ENCODE measurements around the gene RASSF4.

The RASSF4 gene

DNA sequence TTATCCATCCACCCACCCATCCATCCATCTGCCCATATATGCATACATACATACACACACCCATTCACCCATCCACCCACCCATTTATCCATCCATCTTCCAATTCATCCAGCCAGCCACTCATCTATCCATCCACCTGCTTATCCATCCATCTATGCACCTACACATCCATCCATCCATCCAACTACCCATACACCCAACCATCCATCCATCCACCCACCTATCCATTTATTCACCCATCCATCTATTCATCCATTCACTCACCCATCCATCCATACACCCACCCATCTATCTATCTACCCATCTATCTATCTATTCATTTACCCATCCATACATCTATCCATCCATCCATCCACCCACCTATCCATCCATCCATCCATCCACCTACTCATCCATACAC lies 31.1 kb upstream of the RASSF4 start:
- DNase-seq = no peak

DNA sequence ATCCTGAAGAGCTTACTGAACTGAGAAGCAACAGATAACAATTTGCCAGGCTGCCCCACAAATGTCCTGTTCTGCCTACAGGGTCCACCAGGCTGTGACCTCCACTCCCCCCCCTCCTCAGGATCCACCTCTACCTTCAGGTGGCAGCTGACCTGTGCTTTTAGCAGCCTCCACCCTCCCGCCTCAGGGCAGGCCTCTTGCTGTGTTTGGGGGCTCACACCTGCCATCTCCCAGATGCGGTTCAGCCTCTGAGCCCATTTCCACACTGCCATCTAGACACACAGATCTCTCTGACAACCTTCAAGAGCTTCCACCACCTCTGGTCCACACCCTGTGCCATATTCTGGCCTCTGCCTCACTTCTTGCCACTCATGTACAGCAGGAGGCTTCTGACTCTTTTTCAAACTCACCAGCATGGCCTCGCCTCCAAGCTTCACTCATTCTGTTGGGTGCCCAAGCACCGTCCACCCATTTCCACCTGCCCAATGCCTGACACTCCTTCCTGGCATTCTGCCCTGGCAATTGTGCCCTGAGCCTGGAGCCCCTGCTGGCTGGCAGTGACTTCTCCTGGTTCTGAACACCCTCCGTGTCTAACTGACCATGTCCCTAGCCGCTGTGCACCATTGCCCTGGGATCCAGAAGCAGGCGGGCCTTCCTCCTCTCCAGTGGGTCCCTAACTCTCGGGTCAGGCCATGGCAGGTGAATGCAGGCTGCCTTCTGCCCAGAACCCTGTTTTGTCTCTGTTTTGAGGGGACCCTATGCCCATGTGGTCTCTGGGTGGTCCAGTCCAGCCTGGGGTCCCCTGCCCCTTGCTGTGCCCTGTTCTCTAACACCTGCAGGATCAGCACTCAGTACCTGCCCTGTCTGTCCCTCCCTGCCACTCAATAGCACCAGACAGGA lies 30.0 kb upstream of the RASSF4 start:
- DNase-seq = no peak

DNA sequence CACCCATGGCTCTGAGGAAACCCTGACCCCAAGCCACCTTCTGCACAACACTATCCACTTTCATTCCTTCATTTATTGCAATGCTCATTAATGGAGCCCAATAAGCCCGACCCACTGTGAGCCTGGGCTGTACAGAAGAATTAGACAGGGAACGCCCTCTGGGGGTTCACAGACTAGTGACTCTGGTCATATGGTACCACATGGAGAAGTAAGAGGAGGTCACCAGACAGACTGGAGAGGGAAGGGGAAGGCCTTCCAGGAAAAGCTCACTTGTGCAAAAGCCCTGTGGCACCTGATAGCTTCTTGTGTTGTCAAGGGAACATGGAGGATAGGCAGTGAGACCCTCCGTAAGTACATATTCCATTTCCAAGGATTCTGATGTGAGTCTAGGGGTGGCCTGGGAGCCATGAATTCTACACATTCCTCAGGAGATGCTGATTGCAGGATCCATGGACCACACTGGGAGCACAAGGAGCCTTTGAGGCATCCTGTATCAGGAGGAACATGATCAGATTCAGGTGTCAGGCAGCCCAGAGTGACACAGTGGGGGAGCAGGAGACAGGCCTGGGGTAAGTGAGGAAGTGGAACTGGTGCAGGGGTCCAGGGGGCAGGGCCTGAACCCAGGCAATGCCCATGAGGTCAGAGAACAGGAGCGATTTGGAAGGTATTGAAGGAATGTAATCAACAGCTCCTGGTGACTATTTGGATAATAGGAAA lies 28.5 kb upstream of the RASSF4 start:
- no peak for DNase-seq

DNA sequence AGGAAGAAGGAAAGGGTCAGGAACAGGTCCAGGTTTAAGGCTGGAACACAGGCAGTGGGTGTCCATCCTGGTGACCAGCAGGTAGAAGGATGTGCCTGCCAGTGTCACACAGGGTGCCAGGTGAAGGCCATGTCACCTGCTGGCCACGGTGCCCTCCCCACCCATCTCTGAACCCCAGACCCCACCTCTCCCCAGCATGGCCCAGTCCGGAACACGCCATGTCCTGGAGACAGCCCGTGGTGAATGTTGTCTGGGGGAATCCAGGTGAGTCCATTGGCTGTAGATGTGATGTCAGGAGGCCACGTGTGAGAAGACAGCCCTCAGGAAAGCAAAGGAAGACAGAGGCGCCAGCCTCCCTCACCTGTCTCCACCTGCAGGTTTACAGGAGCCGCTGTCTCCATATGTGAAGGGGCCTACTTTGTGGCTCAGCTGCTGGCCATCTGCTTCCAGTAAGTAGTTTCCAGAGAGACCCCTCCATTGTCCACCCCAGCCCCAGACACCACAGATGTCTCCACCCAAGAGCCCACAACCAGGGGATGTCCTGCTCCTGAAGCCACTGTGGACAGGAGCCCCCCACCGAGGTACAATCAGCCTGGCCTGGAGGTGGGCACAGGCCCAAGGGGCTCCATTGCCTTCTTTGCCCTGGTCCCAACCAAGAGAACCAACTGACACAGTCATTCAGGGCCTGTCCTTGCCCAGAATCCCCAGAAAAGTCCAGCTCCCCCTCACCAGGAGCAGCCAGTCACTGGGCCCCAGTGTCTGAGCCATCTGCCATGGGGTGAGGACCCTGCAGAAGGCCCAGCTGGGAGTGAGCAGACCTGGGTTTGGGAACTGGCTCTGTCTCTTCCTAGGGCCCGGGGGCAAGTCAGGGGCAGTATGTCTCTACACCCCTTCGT lies 27.7 kb upstream of the RASSF4 start:
- DNase-seq = no peak

DNA sequence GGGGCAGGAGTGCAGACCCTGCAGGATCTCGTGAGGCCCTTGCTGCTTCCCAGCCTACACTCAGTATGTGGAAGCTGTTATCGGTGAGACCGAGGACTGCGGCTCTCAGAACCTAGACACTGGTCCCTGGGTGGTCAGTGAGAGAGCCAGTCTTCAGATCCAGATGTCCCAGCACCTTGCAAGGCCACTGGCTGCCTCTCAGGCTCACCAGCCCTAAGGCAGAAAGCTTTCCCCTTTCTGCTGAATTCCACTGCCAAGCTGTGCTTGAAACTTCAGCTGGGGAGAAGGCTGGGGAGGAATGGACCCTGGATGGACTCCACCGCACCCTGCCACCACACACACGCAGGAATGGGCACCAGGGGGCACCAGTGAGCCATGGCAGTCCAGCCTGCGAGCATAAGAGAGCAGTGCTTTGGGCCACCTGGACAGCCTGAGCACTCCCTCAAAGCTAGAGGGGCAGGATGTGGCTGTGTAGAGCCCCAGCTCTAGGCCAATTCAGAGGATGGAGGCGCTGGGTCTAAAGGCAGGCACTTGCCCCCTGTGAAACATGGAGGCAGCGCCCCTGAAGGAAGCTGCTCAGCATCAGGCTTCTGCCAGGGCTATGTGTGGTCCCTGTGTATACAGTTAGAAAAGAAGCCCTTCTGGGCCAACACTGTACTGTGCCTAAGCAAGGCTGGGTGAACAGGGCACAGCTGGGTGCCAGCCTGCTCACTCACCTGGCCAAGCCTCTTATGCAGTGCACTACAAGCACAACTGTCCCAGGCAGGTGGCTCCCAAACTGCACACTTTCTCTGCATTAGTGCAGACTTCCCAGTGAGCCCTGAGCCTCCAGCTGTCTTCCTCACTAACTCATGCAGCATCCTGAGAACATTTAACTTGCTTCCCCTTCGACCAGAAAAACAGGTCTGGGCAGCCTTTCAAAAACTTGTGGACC lies 26.8 kb upstream of the RASSF4 start:
- DNase-seq = peak; percentile 8 to 29

DNA sequence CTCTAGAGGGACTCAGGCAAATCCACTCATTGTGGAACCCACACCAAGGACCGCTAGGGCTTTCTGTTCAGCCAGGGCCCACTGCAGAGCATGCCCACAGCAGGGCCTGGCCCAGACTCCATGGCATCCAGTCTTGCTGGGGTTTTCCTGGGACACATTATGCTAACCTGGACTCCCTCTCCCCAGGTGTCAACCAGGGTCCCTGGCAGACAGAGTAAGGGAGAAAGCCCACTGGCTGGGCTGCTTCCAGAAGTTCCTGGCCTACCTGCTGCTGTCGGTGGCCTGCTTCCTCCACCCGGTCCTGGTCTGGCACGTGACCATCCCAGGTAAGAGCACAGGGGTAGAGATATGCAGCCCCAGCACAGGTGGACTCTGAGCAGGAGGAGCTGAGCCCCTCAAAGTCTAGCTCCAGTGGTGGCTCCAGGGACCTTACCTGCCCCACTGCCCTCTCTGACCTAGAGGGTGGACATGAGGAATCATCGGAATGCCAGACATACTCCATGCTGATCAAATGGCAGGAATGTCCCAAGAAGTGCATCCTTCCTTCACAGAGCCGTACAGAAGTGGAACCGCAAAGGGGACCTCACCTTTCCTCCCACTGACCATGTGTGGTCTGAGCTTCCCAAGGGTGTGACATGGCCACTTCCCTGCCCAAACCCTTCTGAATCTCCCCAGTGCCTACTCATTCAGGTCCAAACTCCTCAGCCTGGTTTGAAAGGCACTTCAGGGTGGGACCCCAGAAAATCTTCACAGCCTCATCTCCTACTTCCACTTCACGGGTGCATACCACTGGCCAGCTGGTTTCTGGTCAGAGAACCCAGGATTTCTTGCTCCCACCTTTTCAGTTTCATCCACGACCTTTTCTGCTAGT lies 25.9 kb upstream of the RASSF4 start:
- DNase-seq = no peak

DNA sequence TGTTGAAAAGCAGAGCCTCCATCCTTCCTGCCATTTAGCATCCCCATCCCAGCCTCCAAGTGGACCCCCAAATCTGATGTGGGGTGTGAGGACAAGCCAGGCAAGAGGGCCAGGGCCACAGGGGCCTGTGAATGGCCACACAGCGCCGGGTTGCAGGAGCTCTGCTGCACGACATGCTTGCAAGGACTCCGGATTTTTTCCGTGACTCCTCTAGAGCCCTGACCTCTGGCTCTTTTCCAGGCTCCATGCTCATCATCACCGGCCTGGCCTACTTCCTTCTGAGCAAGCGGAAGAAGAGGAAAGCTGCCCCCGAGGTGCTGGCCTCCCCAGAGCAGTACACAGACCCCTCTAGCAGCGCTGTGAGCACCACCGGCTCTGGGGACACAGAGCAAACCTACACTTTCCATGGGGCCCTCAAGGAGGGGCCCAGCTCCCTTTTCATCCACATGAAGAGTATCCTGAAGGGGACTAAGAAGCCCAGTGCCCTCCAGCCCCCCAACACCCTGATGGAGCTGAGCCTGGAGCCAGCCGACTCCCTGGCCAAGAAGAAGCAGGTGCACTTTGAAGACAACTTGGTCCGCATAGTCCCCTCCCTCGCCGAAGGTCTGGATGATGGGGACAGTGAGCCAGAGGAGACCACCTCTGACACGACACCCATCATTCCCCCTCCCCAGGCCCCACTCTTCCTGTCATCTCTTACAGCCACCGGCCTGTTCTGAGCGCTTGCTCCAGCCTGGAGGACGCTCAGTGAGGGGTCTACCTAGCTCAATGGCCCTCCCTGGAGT lies 25.0 kb upstream of the RASSF4 start:
- no peak for DNase-seq

DNA sequence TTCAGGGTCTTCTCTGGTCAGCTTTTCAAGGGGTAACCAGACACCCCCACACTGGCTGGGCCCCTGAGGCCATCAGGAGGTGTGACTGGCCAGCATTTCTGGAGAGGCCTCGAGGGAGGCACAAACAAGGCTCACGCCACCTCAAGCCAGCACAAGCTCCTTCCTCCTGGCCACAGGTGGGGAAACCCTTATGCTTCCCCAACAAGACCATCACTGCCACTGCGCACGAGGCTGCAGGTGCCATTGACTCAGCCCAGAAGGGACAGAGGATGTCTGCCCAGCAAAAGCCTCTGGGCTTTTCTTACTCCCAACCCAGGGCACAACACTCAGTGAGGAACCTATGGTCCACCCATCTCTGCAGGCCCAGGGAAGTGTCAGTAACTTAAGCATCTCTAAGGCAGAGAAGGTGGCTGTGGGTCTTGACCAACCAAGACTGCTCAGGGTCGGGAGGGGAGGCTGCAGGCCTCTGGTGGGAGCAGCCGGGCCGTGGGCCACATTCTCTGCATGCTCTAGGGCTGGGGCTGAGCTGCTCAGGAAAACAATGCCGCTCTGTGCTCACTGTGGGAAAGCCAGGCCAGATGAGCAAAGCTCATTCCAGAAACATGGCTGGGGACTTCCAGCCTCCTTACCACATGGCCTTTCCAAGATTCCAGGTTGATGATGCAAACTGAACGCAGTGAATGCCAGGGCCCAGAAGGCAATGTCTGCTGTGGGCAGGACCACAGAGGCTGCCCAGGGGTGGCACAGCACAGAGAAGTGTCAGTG lies 24.2 kb upstream of the RASSF4 start:
- DNase-seq = no peak

DNA sequence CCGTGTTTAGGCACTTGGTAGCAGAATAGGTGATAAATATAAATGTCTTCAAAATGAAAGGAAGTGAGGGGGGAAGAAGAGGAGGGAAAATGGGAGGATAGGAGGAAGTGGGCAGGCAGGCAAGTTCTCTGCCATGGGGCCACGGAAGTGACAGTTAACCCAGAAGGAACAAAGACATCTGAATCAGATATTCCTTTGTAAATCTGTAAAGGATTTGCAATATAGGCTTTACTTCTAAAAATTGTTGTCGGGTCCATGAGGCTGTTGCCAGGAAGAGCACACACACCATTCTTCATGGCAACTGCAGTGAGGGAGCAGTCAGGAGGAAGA lies 23.7 kb upstream of the RASSF4 start:
- DNase-seq = no peak

DNA sequence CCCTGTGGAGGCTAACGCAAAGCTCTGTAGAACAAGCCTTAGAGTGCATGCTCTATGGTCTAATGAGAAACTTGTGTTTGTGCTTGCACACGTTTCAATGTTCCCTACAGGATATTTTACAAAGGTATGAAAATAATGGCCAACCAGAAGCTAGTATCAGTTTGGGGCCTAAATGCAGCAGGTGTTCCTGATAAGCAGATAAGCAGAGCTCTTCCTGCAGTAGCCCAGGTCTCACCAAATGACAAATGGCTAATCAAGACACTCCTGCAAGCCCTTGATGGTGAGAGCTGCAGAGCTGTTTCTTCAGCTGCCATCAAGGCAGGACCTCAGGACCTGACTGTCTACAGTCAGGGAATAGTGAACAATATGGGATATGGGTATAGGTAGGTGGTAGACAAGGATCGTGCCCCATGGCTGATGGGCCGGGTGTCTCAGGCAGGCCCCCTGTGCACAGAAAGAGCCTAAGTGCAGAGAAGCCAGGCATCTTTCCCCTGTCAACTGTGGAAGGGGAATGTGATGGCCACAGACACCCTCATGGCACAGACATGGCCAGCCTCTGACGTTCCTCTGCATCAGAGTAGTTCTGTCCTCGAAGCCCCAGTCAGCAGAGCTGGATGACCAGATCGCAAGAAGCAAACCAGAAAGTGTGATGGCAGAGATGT lies 23.2 kb upstream of the RASSF4 start:
- DNase-seq = no peak

DNA sequence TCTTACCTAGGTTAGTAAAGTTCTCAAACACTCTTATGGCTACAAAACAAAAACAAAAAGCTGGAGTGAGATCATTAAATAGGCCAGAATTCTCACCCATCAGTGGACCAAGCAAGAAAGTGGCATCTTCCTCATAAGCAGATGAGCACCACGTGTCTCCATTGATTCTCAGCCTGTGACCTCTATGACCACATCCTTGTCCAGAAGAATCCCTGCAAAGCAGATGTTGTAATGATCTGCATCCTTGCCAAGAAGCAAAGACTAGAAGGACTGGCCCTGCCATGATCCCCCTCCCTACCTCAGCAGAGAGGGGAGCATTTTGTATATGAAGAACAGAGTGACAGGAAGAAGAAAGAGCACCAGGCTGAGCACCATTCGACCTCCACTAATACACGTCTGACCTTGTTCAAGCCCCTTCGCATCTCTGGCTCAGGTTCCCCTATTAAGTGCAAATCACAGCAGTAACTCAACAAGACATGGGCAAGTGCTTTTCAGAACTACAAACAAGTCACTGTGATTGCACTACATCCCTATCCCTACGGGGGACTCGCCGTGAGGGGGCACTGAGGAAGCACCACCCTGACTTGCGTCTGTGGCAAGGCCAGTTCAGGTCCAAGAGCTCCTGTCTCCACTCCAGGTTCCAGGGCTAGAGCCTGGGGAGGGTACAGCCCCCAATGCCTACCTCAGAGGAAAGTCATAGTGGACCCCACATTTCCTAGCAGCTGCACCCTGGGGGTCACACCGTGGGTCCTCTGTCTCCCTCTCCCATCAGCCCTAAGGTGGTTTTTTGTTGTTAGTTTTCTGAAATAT lies 22.2 kb upstream of the RASSF4 start:
- DNase-seq = no peak

DNA sequence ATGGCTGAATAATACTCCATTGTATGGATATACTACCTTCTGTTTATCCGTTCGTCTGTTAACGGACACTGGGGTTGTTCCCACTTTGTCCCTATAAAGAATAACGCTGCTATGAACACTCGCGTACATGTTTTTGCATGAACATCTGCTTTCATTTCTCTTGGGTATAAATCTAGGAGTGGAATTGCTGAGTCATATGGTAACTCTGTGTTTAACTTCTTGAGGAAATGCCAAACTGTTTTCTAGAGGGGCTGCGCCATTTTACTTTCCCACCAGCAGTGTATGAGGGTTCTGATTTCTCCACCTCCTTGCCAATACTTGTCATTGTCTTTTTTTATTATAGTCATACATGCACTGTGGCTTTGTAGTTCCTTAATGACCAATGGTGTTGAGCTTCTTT lies 20.6 kb upstream of the RASSF4 start:
- DNase-seq = no peak

DNA sequence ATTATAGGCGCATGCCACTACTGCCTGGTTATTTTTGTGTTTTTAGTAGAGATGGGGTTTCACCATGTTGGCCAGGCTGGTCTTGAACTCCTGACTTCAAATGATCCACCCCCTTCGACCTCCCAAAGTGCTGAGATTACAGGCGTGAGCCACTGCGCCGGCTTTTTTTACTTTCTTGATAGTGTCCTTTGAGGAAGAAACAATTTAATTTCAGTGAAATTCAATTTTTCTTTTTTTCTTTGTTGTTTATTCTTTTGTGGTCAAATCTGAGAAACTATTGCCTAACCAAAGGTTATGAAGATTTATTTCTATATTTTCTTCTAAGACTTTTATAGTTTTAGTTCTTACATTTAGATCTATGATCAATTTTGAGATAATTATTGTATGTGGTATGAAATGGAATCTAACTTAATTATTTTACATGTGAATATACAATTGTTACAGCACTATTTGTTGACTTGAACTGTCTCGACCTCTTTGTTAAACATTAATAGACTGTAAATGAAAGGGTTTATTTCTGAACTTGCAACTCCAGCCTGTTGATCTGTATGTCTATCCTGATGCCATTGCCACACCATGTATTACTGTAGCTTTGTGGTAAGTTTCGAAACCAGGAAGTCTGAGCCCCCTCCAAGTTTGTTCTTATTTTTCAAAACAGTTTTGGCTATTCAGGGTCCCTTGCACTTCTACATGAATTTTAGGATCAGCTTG lies 19.8 kb upstream of the RASSF4 start:
- DNase-seq = no peak

DNA sequence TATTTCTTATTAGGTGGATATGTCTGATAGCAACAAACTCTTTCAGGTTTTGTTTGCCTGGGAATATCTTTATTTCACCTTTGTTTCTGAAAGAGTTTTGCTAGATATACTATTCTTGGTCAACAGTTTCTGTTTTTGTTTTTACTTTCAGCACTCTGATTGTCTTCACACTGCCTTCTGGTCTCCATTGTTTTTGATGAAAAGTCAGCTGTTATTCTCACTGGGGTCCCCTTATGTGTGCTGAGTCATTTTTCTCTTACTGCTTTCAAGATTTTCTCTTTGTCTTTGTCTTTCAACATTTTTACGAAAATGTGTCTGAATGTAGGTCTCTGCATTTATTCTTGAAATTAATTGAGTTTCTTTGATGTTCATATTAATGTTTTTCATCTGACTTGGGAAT lies 15.2 kb upstream of the RASSF4 start:
- DNase-seq = no peak

DNA sequence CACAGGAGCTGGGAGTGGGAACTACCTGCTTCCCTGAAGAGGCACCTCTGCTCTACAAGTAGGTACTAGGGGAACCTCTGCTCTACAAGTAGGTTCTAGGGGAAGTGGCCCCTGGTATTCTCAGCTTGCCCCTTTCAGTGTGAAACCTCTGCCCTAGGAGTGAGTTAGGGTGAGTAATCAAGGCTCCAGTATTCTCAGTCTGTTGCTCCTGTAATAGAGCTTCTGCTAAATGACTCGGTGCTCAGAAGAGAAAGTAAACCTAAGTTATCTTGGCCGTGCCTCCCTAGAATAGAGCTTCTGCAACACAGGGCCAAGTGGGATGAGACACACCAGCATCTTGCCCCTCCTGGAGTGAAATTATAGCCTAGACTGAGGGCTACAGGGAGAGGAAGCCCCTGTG lies 13.4 kb upstream of the RASSF4 start:
- no peak for DNase-seq

DNA sequence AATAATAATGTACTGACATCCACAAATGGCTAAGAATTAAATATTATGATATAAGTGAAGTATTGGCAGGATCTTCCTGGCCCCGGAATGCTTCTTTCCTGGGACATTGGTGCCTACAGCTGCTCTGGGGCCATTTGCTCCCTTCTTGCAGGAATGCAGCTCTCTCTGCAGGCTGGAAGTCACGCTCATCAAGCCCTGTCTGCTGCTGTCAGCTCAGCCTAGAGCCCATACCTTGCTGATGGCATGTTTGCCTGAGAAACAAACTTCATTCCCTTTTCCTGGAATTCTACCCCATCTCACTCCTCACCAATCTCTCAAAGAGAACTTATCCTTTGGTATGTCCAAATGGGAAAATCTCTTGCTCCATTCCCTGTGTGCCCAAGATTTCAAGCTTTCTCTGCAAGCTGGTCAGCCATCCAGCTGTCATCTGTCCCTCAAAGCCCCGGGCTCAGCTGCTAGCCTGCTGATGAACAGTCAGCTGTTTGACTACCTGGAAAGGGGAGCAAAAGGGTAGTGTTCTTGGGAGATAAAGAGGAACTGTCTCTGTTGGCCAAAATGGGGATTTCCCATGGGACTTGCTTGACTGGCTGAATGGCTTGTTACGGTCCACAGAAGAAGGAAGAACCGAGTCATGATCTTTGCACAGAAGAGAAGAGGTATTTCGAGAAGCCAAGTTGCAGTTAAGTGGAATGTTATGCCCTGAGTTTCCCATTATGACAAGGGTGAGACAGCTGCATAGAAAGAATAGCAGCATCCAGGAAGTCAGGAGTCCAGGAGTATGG lies 12.0 kb upstream of the RASSF4 start:
- no peak for DNase-seq

DNA sequence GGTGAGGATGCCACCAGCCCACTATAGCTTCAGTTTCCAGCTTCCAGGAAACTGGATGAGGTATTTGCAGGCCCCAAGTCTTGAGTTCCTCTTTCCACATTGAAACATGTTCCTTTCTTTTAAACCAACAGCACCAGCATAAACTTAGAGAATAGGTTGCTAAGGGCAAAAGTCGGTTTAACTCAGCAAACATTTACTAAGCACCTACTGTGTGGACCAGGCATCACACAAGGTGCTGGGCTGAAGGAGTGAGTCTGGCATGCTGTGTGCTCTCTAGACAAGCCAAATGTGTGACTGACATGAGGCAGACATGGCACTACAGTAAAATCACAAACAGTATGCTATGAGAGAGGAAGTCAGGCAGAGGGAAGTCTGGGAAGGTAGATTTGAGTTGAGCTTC lies 11.0 kb upstream of the RASSF4 start:
- no peak for DNase-seq

All from NCI-H2081 (cell line).